GM21526 (cell line): Measurements from ENCODE around the gene NPAS2.

Experiments
- ATAC-seq: cut with Tn5 transposase; IDR thresholded peaks from one replicate; pipeline ENCODE4 v1.9.1; 2021; ENCODE audit warnings: moderate library complexity; ENCODE audit not compliant: unreplicated experiment, low FRiP score

The NPAS2 gene

GRCh38 chr2:100934504-100935371, 114.8 kb downstream of the NPAS2 start:
- no peak for ATAC-seq

DNA sequence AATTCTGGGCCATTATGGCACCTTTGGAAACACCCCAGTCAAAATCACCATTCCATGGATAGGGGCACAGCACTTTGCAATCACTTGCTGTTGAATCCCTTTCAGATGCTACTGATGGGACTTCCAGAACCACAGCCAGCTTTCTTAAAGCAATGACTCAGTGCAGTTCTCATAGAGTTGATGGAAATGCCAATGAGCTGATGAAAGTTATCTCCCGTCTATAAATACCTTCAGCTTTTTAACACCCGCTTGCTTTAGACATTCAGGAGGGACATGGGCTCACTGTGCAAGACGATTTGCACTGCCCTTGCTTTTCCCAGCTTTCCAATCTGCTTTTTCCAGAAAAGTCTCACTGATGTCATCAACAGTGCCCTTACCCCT, 115.4 kb downstream of the NPAS2 start:
- ATAC-seq = no peak

GRCh38 chr2:100936070-100936741, 116.3 kb downstream of the NPAS2 start:
- ATAC-seq = no peak

GRCh38 chr2:100936972-100937542, 117.1 kb downstream of the NPAS2 start:
- no peak for ATAC-seq

- ATAC-seq = no peak
These were observed 118.4 kb downstream of the NPAS2 start for GRCh38 chr2:100938031-100939026.

DNA sequence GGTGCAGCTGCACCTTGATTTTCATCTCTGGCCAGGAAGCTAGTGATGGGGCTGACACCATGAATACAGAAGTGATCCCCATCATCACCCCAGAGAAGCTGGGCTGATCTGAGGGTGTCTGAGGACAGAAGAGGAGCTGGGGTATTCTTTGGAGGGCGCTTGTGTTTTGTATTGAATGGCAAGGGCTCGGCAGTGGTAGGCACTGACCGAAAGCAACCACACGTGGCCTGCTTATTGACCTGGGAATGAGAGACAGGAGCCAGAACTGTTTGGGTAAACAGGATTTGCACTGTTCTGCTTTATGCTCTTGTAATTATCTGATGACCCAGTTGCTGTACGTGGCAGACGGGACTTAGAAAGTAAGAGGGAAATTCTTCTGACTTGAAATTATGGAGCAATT, 119.5 kb downstream of the NPAS2 start:
- ATAC-seq = no peak

DNA sequence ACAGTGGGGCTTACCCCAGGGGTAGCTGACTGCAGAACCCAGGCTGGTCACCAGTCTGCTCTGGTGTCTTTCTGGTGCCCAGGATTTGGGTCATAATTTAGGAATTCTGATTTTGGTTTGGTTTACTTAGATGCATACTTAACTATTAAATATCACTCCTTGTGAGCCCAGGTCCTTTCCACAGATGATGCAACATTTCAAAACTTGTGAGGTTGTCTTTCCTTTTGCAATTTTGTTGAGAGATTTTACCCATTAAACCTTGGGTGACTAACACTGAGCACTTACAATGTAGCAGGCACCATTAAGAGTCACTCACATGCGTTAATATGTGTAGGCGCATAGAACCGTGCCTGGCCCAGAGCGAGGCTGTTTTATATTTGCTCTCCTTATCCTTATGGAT, 120.3 kb downstream of the NPAS2 start:
- ATAC-seq = no peak

- ATAC-seq = no peak
These were observed 121.1 kb downstream of the NPAS2 start for GRCh38 chr2:100940766-100941645.

- no peak for ATAC-seq
These were observed 121.8 kb downstream of the NPAS2 start for GRCh38 chr2:100941646-100942240.

GRCh38 chr2:100944617-100945432, 124.9 kb downstream of the NPAS2 start:
- ATAC-seq = no peak

DNA sequence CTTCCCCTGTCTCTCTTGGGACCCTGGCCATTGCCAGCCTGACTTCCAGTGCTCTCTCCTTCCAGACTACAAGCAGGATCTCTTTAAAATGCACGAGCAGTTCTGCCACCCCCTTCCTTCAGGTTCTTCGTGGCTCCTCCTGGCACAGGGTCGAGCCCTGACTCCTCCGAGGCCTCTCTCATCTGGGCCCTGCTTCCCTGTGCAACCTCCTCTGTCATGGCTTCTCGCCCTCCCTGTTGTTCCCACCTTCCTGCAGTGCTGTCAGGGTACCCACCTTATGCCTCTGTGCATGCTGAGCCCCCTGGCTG, 125.4 kb downstream of the NPAS2 start:
- no peak for ATAC-seq

DNA sequence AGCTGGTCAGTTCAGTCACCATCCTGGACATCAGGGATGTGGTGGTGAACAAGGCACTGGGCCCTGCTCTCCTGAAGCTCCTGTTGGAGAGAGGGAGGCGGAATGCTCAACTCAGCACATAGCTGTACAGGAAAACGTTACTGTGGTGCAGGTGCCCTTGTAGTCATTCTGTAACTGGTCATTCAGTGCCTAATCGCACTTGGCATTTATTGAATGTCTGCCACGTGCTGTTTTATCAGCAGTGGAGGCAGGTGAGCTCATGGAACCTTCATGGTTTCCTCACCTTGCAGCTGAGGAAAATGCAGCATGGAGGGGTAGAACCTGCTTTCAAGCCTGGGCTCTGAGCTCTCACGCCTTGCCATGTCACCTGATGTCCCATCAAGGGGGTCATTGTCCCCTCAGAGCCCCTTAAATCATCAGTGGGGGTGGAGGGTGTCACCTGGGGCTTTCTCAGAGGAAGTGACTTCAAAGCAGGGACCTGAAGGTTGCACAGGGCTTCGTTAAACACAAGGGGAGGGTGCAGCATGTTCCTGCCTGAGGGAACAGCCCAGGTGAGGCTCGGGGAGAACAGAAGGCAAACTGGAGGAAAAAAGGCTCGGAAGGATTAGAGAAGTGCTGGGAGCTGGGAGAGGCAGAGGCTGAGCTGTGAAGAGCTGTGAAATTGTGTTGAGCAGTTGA, 126.1 kb downstream of the NPAS2 start:
- no peak for ATAC-seq

DNA sequence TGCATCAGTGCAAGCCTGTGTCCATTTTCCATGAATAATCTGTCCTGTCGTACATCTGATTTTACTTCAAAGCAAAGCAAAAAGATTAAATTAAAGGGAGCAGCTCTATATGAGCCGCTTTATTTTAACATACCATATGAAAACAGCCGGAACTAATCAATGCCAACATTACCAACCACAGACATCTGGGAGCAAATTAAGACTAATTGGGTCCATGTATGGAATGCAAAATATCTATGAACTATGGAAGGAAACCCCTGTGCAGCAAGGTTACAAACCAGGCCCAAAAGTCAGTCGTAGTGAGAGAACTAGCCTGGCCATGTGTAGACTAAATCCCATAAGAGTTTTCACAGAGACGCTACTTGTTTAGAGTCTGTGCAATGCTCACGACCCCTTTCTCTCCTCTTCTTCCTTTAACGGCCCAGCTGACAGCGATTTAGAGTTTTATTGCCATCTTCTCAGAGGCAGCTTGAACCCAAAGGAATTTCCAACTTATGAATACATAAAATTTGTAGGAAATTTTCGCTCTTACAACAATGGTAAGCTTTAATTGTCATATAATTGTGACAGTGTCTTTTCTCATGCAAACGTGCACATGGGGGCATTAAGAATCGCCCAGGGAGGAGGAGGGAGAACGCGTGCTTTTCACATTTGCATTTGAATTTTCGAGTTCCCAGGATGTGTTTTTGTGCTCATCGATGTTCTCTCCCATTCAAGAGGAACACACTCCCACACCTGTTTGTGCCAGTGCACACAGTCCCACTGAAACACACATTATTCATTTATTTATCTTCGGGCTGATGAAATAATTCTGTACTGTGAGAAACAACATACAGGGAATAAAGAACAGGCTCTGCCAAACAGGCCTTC, 129.2 kb downstream of the NPAS2 start:
- ATAC-seq = no peak

DNA sequence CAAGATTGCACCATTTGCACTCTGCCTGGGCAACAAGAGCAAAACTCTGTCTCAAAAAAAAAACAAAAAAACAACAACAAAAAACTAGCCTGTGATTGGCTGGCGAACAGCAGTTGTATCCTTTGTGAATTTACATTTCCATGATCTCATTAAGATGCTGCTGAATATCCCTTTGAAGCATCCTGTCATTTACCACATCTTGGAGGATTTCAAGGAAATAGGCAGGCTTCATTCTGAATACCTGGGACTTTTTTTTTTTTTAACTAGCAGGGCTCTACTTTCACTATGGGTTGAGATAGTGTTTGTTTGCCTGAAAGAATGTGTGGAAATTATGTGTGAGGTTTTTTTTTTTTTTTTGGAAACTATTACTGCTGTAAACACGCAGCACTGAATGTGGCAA, 132.6 kb downstream of the NPAS2 start:
- ATAC-seq = no peak

- ATAC-seq = no peak
These were observed 133.6 kb downstream of the NPAS2 start for GRCh38 chr2:100953406-100954043.

- no peak for ATAC-seq
These were observed 134.1 kb downstream of the NPAS2 start for GRCh38 chr2:100954044-100954420.

- ATAC-seq = no peak
These were observed 135.3 kb downstream of the NPAS2 start for GRCh38 chr2:100955226-100955625.
